Measurements from ENCODE around the gene FN3KRP.

FN3KRP gene

DNA sequence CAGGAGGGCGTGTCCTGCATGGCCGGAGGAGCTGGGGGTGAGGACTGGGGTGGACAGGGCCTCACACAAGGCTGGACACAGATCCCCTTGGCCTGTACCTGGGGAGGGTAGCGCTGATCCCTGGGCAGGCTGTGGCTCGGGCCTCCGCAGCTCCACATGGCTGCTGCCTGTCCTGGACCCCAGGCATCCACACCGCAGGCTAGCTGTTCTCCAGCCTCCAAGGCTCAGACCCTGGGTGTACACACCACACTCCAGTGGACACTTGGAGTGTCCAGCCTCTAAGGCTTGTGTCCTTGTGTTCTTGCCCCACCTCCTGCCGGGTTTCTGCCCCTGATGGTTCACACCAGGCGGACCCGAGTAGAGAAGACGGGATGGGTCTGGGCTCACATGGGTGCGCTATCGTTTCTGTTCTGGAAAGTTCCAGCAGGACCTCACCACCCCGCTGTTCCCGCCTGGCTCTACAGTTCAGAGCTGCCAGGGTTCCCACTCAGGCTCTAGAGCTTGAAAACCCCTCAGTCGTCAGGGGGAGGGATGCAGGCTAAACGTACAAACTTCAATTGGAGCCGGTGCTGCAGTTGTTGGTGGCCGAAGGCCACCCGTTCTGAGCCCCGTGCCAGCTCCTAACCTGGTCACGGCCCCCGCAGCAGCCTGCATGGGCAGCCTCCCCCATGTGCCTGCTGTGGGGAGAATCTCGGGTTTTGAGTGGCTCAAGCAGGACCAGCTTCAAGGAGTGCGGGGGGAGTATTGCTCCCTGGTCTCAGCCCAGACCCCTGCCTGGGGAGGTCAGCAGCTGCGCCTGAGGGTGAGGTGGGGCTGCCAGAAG is 6.6 kb upstream of the FN3KRP start:
- DNase-seq (ENCODE audit: low read depth): no peak

DNA sequence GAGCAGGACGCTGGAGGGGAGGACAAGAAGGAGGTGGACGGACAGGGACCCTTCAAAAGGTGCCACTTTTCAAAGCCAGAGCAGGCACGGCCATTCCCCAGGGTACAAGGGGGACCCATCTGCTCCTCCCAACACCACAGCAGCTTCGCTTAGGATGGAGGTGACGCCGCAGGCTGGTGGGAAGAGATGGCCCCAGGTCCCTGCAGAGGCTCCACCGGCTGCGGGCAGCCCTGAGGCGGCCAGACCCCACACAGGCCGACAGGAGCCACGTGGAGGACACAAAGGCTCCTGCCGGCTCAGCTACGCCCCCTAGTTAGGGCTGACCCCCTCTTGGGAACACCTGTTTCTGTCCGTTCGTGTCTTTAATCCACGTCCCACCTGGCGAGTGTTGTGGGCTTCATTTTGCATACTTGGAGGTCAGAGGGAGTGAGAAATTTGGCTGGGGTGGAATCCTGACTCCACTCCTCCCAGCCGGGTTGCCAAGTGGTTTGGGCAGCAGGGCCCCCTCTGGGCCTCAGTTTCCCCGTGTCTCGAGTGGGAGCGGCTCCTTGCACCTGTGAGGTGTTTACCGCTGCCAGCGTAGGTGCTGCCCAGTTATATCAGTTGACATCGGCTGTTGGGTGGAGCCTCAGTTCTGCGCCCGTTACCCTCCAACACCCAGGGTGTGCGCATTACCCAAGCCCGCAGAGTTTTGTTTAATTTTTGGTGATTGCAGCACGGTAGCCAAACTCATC is 5.8 kb upstream of the FN3KRP start:
- no peak for DNase-seq (ENCODE audit: low read depth)

DNA sequence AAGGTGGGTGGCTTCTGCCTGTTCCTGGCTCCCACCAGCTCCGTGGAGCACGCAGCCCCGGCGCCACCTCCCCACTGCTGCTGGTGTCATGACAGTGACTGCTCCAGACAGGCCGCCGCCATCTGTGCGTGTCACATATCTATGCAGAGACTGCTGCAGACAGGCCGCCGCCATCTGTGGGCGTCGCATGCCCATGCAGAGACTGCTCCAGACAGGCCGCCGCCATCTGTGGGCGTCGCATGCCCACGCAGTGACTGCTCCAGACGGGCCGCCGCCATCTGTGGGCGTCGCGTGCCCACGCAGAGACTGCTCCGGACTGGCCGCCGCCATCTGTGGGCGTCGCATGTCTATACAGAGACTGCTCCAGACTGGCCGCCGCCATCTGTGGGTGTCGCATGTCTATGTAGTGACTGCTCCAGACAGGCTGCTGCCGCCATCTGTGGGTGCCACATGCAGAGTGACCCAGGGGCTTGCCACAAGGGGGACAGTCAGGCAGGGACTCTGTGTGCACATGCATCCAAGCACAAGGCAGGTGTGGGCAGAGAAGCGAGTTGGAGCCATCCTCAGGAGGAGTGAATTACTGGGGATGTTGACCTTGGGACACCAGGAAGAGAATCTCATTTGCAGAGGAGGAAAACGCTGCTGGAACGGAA is 3.3 kb upstream of the FN3KRP start:
- no peak for DNase-seq (ENCODE audit: low read depth)

DNA sequence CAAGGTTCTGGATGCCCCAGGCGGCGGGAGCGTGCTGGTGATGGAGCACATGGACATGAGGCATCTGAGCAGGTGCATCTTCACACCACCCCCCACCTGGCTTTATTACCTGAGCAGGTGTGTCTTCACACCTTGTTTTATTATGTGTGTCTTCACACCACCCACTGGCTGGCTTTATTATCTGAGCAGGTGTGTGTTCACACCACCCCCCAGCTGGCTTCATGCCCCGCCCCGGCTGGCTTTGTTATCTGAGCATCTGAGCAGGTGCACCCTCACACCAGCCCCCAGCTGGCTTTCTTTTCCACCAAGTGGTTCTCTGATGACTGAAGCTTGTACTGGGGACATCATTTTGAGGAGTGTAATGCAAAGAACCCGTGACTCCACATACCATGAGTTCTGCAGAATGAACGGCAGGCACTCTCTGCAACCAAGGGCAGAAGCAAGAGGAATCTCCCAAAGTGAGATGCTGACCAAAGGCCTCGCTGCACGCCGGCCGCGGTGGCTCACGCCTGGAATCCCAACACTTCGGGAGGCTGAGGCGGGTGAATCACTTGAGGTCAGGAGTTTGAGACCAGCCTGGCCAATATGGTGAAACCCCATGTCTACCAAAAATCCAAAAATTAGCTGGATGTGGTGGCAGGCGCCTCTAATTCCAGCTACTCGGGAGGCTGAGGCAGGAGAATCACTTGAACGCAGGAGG is 2.6 kb downstream of the FN3KRP start:
- no peak for DNase-seq (ENCODE audit: low read depth)

DNA sequence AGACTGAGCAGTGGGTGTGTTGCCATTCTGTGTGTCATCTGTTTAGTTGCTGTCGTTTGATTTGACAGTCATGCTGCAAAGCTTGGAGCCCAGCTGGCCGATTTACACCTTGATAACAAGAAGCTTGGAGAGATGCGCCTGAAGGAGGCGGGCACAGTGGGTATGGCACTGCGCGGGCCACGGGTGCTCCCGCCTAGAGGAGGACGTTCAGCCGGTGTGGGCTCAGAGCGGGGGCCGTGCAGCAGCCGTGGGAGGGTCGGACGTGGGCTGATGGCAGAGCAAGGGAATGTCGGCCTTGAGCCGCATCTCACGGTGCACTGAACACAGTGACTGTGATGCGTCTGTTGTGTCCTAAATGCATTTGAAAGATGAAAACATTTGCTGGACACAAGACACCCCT is 3.7 kb downstream of the FN3KRP start:
- DNase-seq (ENCODE audit: low read depth): no peak

- no peak for DNase-seq (ENCODE audit: low read depth)
These were observed 6.0 kb downstream of the FN3KRP start for GRCh38 chr17:82722341-82723013.

DNA sequence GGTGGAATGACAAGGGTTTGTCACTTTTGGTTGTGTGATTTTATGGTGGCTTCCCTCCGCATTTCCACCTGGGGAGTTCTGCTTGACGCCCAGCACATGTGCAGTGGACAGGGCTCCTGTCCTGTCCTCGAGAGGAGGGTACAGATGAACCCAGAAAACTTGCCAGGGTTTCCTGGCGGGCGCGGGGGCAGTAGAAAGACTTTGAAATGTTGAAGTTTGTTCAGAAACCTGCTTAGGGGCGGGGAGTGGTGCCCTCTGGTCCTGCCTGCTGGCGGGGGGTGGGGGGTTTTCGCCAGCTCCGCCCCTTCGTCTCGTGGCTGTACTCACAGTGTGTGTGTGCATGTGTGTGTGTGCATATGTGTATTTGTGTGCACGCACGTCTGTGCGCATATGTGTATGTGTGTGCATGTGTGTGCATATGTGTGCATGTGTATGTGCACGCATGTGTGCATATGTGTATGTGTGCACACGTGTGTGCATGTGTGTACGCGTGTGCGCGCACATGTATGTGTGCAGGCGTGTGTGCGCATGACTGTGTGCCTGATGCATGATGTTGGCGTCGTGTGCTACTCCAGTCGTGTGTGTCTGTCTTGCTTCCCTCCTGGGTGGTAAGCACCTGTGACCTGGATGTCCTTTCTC is 6.8 kb downstream of the FN3KRP start:
- no peak for DNase-seq (ENCODE audit: low read depth)

- no peak for DNase-seq (ENCODE audit: low read depth)
These were observed 9.9 kb downstream of the FN3KRP start for GRCh38 chr17:82726427-82726826.

- DNase-seq (ENCODE audit: low read depth): no peak
These were observed 13.2 kb downstream of the FN3KRP start for GRCh38 chr17:82729479-82730260.

GRCh38 chr17:82732118-82732743 is 15.7 kb downstream of the FN3KRP start:
- no peak for DNase-seq (ENCODE audit: low read depth)

DNA sequence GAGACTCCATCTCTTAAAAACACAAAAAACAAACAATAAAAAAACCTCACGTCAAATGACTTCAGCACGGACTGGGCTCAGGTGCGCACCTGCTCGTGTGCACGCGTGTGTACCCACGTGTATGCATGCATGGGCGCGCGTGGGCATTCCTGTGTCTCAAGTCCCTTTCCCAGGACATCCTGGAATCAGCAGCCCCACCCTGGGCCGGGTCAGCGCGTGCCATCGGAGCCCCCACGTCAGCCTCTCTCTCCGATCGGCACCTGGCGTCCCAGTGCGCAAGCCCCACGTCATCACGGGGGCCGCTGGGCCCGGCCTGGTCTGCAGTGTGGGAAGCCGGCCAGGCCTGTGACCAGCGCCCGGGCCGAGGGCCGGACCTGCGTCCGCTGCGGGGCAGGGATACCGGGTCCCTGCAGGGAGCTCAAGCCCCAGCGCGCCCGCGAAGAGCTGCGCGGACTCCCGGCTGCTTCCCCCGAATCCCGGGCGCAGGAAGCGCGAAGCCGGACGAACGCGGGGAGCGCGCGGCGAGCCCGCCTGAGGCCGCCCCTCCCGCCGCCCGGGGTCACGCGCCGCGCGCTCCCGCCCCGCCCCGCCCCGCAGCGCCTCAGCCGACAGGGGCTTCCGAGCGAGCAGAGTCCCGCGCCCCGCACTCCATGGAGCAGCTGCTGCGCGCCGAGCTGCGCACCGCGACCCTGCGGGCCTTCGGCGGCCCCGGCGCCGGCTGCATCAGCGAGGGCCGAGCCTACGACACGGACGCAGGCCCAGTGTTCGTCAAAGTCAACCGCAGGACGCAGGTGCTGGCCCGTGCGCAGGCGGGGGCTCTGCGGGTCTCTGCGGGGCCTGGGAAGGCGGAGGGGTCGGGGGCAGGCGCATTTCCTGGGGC is 18.7 kb downstream of the FN3KRP start, which contains the start of gene FN3K:
Gene FN3K, plus strand, starts transcription at position 629 of the 880 bp plus-strand sequence. Its CDS starts 22 bp downstream, at position 651.
- no peak for DNase-seq (ENCODE audit: low read depth)

GRCh38 chr17:82736511-82737185 is 20.1 kb downstream of the FN3KRP start:
- no peak for DNase-seq (ENCODE audit: low read depth)

GRCh38 chr17:82737967-82738877 is 21.7 kb downstream of the FN3KRP start:
- DNase-seq (ENCODE audit: low read depth): no peak

DNA sequence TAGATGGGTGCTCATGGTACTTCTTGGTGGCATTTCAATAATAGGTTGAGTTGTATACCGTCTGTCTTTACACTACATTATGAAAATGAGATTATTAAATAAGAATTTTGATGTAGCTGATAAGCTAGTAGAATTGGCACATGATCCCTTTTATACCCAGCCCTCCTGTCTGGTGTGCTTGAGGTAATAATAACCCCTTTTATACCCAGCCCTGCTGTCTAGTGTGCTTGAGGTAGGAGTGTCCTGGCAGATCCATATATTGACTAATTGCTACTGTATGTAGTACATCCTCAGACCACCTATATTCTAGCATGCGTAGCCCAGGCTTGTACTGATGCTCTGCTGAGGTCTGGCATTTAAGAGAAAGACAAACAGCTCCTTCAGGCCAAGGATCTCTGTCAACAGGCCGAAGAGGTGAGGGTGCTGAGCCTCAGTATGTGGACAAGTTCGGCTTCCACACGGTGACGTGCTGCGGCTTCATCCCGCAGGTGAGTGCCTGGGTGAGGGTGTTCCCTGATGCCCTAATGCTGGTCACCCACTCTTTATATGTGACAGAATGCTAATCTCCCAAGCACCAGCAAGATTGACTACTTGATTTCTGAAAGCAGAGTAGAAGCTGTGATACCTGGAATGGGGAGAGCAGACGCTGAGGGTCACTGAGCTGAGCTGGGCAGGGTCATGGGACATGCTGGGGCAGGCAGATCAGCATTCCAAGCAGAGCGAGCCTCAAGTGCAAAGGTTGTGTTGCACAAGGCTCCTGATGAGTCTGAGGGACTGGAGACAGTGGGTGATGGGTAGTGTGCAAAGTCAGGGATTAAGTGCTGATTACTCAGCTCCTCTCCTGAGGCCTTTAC is 24.6 kb downstream of the FN3KRP start:
- DNase-seq (ENCODE audit: low read depth): no peak

DNA sequence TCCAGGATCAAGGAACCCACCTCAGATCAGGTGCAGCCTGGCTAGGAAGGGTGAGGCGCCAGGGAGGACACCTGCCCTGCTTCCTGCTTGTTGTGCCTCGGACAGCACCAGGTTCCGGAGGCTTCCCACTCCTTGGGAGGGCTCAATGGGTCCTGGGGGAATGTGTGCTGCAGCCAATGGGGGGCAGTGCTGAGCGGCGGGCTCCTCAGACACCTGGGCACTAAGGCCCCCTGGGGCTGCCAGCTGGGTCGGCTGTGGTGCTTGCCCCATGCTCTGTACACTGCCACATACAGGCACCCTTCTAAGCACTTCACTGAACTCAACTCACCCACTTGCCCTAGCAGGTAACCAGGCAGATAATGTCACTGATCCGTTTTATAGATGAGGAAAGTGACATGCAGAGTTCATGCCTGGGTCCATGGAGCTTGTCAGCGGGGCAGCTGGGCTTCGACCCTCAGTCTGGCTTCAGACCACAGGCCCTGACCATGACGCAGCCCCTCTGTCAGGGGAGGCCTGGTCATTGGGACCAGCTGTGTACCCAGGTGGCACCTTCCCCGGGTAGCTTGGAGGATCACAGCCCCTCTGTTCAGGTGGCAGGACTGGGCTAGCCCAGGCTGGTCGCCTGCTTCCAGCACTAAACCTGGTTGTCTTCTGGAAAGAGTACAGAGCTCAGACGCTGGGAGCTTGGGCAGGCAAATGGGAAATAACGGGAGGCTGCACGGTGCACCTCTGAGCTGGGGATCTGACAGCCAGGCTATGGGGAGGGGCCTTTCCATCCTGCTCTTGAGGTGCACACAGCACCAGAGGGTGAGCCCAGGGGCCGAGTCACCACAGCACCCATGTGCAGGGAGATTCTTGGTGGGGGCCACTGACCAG is 27.1 kb downstream of the FN3KRP start:
- no peak for DNase-seq (ENCODE audit: low read depth)

All from GM04503 (cell line).